BJ (cell line): ENCODE data around the gene EPB41L4A. TPM values are rescaled to one million over a fixed set of nuclear protein-coding genes. Genes with fewer than 3 reads are reported as not detected.

ENCODE experiments used
- CTCF ChIA-PET: fragments of 350-600 bp; formaldehyde crosslinking; extraction: SDS; loops from one replicate; lab custom pipeline; 2021; ENCODE audit warnings: antibody characterized with exemption, inconsistent platforms; lab: Yijun Ruan, JAX
- POLR2A ChIA-PET: fragments of 300-600 bp; sonication (Branson Sonifier 250); formaldehyde crosslinking; extraction: SDS; loops from one replicate; lab custom pipeline; 2021; ENCODE audit warnings: antibody characterized with exemption; lab: Charles Lee
- DNase-seq: peaks from one replicate; pipeline ENCODE4 v3.0.0-alpha.2; 2011; ENCODE audit warnings: low read depth
- H3K27me3 ChIP-seq: 2 replicates; pipeline ENCODE4 v1.6.0; 2011; ENCODE audit warnings: low read length; ENCODE audit not compliant: control insufficient read depth, insufficient read depth
- H3K36me3 ChIP-seq: 2 replicates; pipeline ENCODE4 v1.5.1; 2011; ENCODE audit warnings: low read length; ENCODE audit not compliant: control insufficient read depth, insufficient read depth
- H3K4me3 ChIP-seq: 2 replicates; pipeline ENCODE4 v1.5.1; 2011; ENCODE audit warnings: low read depth, mild to moderate bottlenecking, control low read depth, low read length
- CTCF ChIP-seq: IDR thresholded peaks from 2 replicates; pipeline ENCODE4 v1.5.1; 2011; ENCODE audit warnings: low read depth, mild to moderate bottlenecking, control low read depth, inconsistent platforms, low read length, moderate library complexity; ENCODE audit not compliant: insufficient read depth
- polyA plus RNA-seq: library from polyadenylated mRNA; depleted of rRNA; stranded (reverse); fragments of >200 nt; gene quantifications from 2 replicates; pipeline ENCODE4 v1.2.3, GENCODE V29; 2011

The EPB41L4A gene
- polyA plus RNA-seq, 1 experiment, result 0.04 TPM

- Histone ChIP-seq H3K36me3 (no peaks in the 10 kb centered on the region), H3K4me3 (no peak overlapping the region), H3K27me3 (peaks cover 2% of the 10 kb centered on the region; the same call in 1 of the 2 replicates)
- no peak for TF ChIP-seq CTCF
- ChIA-PET CTCF (no interaction called here), POLR2A (no interaction called here)
- no peak for DNase-seq
These were observed 128.4 kb downstream of the EPB41L4A start for GRCh38 chr5:112290691-112291090.

- Histone ChIP-seq H3K36me3 (no peaks in the 10 kb centered on the region), H3K27me3 (peaks cover 2% of the 10 kb centered on the region; the same call in 1 of the 2 replicates), H3K4me3 (no peak overlapping the region)
- no peak for TF ChIP-seq CTCF
- no peak for DNase-seq
- ChIA-PET POLR2A (no interaction called here), CTCF (no interaction called here)
These were observed 129.6 kb downstream of the EPB41L4A start for GRCh38 chr5:112289465-112289864.

- ChIA-PET CTCF (interaction anchor here (0.7 kb wide), 1 partner anchor 208 kb away, joined by 3 read pairs; no protein-coding TSS in a partner anchor), POLR2A (no interaction called here)
- TF ChIP-seq CTCF, result no peak
- H3K36me3 ChIP-seq, result no peaks in the 10 kb centered on the region
- no peak overlapping the region for H3K4me3 ChIP-seq
- no peaks in the 10 kb centered on the region for H3K27me3 ChIP-seq
- no peak for DNase-seq
These were observed 134.8 kb downstream of the EPB41L4A start for GRCh38 chr5:112283943-112284929.

- no peak for TF ChIP-seq CTCF
- POLR2A ChIA-PET, result no interaction called here
- CTCF ChIA-PET, result no interaction called here
- no peaks in the 10 kb centered on the region for H3K36me3 ChIP-seq
- no peak overlapping the region for H3K4me3 ChIP-seq
- DNase-seq, result no peak
- no peaks in the 10 kb centered on the region for H3K27me3 ChIP-seq
These were observed 136.0 kb downstream of the EPB41L4A start for GRCh38 chr5:112283034-112283582.

- POLR2A ChIA-PET, result no interaction called here
- Histone ChIP-seq H3K27me3 (no peaks in the 10 kb centered on the region), H3K4me3 (no peak overlapping the region), H3K36me3 (no peaks in the 10 kb centered on the region)
- TF ChIP-seq CTCF, result no peak
- CTCF ChIA-PET, result no interaction called here
- DNase-seq, result no peak
These were observed 140.0 kb downstream of the EPB41L4A start for GRCh38 chr5:112279082-112279481.
